HG03097 (cell line): ENCODE results near the gene DLX5.
"Not testable (repeated sequence)": the region's sequence is repeated elsewhere in the genome, so short reads cannot be mapped to it uniquely, and the experiment has no call there.

Source experiments
- ATAC-seq: cut with Tn5 transposase; IDR thresholded peaks from one replicate; pipeline ENCODE4 v1.9.1; 2021; ENCODE audit not compliant: unreplicated experiment, low FRiP score

DLX5 gene

DNA sequence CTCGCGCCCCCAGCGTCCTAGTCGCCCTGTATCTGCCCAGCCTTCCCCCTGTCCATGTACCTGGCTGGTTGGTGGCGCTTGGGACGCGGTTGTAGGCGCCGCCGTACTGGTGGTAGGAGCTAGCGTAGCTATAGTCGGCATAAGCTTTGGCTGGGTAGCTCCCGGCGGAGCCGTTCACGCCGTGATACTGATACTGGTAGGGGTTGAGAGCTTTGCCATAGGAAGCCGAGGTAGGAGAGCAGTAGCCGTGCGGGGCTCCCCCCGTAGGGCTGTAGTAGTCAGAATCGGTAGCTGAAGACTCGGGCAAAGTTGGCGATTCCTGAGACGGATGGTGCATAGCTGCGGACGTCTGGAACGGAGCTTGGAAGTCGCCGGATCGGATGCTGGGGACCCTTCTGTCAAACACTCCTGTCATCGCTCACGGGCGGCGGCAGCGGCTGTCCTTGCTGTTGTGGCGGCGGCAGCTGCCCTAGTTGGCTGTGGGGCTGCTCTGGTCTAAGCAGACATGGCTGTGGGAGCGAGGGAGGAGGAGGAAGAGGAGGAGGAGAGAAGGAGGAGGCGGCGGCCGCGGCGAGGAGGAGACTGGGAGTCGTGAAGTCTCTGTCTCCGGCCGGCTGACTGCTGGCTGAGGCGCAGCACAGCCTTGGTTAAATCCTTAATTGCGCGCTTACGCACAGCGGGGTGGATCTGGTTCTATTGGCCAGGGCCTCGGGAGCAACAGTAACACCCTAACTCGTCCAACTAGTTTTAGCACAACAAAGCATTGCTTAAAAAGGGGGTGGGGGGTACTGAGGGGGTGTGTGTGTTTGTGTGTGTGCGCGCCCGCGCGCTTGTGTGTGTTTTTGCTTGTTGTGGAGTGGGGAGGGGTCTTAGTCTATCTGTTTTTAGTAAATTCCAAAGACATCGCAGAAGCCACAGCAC lies at the start of gene DLX5:
Gene DLX5, minus strand, starts transcription at position 623 of the 921 bp plus-strand sequence. Its CDS starts 208 bp downstream, at position 415.
- no peak for ATAC-seq

DNA sequence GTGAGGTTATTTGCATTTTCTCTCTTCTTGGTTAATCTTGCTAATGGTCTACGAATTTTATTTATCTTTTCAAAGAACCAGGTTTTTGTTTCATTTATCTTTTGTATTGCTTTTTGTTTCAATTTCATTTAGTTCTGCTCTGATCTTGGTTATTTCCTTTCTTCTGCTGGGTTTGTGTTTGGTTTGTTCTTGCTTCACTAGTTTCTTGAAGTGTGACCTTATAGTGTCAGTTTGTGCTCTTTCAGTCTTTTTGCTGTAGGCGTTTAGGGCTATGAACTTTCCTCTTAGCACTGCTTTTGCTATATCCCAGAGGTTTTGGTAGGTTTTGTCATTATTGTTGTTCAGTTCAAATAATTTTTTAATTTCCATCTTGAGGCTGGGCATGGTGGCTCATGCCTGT lies 47.4 kb upstream of the DLX5 start:
- not testable (repeated sequence) for ATAC-seq

DNA sequence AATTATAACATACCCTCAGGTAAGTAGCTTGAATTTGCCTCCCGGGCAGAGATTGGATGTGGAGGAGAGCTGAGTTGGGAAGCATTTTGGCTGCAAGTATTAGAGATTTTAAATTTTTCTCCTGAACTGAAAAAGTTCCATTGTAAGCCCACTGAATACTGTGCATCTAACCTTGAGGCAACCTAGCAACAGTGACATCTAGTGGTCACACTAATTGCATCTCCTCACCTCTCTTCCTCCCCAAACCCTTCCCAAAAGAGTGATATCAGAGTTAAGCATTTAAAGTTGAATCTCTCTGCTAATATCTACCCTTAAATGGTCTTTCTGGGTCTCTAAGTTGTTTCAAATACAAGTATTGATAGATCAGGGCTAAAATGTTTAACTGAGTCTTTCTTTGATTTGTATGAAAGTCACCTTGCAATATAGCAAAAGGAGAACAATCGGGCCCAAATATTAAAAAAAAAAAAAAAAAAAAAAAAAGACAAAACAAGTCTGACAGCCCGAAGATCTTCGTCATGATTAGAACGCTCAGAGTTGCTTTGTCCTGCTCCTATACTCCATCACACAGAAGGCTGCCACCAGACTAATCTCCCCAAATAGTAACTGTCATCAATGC lies 40.4 kb upstream of the DLX5 start:
- peak; percentile 67 for ATAC-seq

DNA sequence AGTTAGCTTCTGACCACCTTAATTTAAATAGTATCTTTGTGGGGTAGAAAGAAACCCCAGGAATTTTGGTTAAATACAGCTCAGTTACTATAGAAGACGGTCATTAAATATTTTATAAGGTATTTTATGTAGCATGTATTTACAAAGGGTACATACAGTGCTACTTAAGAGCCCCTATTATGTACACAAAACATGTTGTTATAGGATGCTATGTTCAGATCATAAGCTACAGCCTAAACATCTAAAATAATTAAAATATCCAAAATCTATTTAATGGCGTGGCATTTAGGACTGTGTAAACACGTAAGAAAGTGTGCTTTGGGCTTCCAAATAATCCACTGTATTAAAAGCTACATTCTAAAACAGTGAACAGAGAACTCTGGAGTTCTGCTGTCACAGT lies 39.4 kb upstream of the DLX5 start:
- ATAC-seq, result no peak

DNA sequence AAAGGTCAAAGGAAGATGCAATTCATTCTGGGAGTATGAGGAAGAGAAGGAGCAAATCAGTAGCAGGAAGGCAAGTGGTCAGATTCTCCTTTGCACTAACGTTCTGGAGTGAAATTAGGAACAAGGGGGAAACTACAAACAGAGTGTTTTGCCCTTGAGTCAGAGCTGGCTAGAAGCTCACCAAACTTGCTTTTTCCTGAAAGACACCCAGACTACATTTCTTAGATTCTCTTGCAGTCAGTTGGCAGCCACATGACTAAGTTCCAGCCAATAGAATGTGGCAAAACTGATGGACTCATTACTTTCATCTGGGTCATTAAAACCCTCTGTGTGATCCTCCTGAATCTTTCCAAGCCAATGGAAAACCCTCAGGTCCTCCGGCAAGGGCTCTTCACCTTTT lies 18.6 kb upstream of the DLX5 start:
- ATAC-seq, result no peak

DNA sequence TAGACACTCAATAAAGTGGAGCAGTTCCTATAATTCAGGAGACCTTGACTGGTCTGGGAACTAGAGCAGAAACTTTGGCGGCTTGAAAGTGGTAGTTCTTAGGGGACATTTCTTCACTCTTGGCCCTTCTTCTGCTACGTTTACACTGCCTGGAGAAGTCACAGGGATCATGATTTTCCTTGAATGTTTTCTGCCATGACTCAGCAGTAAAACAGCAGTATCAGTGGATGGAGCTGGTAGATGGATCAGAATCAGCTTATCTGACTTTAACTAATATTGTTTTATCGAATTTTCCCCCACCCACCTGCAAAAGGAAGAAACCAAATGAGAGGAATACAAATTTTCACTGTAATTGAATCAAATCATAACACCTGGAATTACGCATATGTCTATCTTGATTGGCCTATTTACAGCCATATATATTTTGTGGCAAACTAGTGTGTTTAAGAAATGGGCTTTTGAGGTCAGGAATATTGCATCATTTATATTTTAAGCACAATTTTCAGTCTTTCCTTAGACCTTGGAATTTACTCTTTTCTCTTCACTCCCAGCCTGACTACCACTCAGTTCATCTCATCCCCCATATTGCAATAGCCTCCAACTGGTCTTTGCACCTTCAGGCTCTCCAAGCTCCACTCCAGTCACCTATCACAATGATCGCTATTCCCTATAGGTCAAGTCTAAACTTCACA lies 14.9 kb upstream of the DLX5 start:
- no peak for ATAC-seq

DNA sequence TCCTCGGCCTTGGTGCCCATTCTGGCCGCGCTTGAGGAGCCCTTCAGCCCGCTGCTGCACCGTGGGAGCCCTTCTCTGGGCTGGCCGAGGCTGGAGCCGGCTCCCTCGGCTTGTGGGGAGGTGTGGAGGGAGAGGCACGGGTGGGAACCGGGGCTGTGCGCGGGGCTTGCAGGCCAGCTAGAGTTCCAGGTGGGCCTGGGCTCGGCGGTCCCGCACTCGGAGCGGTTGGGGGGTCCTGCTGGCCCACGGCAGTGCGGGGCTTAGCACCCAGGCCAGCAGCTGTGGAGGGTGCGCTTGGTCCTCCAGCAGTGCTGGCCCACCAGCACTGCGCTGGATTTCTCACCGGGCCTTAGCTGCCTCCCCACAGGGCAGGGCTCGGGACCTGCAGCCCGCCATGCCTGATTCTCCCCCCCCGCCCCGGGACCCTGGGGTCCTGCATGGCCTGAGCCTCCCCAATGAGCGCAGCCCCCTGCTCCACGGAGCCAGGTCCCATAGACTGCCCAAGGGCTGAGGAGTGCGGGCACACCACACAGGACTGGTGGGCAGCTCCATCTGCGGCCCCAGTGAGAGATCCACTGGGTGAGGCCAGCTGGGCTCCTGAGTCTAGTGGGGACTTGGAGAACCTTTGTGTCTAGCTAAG lies 9.7 kb upstream of the DLX5 start:
- ATAC-seq, result not testable (repeated sequence)

DNA sequence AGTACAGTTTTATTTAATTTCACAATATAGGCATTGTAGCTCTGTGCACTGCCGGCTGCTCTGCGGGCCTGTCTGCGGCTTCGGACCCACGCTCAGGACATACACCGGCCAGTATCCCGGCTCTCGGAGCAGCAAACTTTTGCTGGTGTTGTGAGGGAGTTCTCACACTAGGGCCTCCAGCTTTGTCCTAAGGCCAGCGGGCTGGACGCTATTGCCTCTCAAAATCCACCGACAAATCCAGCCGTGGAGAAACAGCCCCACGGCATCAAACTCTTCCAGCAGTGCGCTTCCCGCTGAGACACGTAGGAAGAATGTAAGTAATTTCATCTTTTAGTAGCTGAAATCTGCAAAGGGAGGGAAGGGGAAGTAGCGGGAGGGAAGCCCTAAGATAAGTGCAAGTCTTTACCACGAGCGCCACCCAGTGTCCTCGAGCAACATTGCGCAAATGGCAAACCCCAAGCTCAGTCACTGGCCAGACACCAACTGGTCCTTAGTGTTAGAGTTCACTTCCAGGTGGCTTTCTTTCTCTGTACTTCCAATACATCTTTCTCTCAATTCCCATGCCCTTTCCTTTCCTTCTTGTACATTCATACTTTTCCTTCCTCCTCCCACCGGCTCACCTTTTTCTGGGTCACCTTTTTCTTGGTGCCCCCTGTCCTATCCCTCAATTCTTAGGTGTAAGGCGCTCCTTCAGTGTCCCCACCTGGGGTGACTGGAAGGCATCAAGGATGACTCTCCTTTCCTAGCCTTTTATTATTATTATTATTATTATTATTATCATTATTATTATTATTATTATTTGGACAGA lies 3.0 kb upstream of the DLX5 start:
- peak; percentile 82 for ATAC-seq

DNA sequence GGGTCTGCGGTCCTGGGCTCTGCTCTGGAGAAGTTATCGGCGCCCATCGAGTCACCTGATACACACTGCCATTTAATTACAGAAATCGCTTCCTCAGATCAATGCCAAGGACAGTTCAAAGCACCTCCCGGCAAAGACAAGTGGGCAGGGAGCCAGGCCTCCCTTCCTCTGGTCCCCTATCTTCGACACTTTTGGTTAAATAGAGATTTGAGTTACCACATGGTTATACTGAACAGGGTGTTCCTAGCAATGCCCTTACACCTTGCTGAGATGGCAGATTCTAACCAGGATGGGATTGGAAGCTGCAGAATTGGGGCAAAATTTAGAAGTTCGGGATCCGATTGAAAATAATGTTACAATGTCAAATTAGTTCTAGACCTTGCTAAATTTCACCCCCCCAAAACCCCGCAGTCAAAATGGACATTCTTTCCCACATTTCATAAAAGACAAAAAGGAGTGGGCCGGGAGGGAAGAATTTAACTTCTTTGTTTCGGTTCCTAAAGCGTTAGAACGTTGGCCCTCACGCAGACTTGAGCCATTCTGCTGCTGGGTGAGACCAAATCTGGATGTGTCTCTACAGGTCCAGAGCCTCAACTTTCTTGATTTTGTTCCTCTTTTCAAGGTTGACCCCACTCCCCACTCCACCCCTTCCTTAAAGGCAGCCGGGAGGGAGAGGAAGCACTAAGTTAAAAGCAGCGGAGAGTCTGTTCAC lies 2.2 kb upstream of the DLX5 start:
- no peak for ATAC-seq

DNA sequence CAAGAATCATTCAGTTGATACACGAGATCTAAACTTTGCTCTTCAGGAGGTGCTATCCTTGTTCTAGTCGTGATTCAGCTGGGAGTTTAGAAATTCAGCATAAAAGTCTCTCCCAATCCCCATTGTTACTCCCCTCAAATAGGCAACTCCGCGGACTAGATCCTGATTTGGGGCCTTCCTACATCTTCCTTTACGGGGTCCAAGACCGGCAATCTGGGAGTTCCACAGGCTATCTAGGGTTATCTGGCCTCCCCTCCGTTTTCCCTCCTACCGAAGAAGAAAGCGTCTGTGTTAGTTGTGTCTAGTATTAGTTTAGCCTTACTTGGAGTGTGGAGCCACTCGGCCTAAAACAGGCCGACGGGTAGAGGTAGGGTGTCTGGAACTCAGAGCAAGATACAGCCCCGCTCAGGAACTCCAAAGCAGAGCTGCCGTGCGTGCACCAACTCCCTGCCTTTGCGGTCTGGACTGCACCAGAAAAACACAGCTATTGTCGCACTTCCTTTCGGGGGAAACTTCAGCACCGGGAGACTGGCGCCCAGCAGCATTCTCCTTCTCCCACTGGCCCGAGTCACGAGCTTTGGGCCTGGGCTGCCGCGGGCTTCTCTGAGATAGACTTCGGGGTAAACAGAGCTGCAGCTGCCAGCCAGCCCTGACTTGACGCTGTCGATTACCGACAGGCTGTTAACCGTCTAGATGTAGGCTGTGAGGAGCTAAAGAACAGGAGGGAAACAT lies 1.5 kb upstream of the DLX5 start:
- ATAC-seq, result no peak

DNA sequence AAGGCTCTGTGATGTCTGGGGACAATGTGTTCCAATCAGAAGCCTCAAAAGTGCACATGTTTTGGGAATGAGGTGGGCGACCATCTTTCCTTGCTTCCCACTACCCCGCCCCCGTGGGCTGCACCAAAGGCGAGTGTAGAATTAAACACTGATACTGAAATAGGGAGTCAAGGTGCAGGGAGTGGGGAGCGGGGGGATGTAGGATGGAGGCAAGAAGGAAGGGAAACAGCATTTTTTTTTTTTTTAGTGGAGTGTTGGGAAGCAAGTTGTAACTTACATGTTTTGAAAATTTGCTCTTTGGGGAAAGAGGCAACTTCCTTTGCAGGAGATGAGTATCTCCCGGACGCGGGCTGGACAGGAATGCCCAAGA lies 484 bp upstream of the DLX5 start:
- ATAC-seq, result no peak

DNA sequence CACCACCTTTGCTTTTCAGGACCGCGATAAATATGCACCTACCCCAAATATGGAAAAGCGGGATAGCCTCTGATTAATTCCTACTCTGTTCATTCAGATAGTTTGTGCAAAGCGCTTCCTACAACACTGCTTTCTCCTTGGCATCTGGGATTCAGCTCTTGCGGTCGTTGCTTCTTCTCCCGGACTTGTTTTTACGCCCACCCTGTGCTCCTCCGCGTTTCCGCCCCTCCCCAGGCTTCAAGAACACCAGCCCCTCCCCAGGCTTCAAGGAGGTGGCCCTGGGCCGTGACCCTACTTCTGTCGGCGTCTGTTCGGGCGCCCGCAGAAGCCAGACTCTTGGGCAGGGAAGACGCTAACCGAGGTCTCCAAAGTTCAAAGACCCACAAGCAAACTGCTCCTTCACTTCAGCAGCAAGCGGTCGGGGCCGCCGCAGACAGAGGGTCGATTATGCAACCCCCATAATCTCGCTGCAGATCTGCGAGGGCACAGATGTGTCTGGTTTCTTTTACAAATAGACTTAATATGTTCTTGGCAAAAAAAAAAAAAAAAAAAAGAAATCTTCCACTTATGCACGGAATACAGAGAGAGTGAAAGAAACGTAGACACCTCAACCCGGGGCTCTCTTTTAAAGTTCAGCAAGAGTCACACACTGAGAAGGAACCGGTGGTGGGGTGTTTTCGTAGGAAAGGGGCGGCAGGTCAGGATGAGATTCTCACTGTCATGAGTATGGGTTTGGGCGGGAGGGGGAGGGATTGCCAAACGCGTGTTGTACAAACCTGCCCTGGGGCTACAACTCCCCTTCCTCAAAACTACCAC lies 1.9 kb downstream of the DLX5 start:
- ATAC-seq, result no peak

DNA sequence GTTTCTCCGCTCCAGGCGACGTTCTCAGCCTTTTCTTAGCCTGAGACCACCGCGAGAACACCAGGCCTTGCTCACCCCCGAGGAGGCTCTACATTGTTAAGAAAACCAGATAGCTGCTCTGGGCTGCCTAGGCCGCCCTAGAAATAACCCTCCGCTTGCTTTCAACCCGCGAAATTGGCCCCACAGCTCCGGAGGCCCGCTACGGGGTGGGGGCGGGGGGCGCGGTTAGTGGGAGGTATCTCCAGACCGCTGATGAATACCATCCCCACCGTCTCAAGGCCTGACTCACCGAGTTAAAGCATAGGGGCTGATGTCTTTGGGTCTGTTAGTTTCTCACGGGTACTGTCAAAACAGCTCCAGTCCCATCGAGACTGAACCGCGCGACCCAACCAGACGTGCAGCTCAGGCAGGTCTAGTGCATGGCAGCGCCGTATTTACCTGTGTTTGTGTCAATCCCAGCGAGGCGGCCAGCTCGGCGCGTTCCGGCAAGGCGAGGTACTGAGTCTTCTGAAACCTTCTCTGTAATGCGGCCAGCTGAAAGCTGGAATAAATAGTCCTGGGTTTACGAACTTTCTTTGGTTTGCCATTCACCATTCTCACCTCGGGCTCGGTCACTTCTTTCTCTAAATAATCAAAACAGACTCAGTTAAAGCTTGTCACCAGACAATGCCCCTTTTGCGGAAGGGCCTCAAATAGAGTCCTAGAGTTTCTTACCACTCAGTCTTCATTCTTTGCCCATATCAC lies 2.7 kb downstream of the DLX5 start:
- ATAC-seq, result no peak

DNA sequence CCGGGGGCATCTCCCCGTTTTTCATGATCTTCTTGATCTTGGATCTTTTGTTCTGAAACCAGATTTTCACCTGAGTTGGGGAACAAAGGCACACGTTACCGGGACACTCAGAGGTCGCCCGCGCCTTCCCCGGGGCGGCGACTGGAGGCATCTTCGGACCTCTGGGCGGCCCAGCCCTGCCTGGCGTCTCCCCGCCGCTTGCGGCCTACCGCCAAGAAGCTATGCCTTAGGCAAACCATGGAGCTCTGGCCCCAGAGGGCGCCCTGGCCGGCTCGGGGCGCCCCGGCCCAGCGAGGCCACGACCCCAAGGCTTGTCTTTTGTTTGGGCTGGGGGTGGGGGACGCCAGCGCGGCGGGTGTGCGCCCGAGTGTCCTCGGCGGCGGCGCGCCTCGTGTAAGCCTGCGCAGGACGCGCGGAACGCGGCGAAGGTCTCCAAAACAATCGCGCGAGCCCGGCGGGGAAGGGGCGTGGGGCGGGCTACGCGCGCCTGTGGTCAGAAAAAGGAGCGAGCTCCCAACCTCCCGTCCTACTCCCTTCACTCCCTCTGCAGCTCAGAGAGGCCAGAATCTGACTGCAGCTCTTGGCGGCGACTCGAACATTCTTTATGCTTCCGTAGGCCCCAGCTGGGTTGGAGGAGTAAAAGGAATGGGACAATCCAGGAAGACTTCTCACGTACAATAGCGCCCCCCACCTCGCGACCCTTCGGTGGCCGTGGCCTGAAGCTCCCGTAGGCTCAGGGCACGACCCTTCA lies 3.5 kb downstream of the DLX5 start:
- ATAC-seq, result no peak

DNA sequence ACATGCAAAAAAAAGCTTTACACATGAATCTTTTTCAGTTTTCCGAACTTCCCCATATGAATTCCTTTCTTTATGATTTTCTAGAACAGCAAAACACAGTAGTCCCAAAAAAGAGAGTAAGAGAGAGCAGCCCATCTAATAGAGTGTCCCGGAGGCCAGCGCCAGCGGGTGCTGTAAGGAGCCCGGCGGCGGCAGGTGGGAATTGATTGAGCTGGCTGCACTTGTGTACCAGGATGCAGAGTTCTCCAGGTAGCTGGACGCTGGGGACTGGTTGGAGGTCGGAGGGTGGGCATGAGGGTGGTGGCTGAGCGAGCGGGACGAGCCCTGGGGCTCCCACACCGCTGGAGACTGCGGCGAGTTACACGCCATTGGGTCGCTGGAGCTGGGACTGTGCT lies 4.0 kb downstream of the DLX5 start:
- ATAC-seq, result no peak

DNA sequence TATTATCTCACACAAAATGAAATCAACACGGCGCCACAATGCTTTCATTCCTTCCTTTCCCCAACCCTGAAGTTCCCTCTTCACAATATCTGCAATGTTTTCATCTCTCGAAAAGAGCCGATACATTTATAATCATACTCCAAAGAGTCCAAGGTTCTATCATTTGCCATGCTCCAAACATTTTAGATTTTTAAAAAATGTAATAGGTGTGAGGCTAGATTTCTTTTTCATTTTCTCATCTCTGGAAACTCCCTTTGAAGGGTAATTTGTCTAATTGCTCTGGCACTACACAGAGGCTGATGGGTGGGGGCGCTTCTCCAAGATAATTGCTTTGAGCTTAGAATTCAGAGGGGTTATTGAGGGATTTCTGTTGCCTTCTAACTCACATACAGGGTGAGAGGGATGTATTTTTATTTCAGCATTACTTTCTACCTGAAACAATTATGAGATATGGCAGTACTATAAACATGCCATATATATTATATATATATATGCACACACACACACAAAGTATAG lies 4.9 kb downstream of the DLX5 start:
- no peak for ATAC-seq
